GM19240 (cell line): ENCODE measurements around the gene RCAN2.
"Not testable (repeated sequence)": the region's sequence is repeated elsewhere in the genome, so short reads cannot be mapped to it uniquely, and the experiment has no call there.

Experiments
- DNase-seq: peaks from one replicate; pipeline ENCODE4 v3.0.0; 2011; ENCODE audit warnings: low spot score; ENCODE audit not compliant: insufficient read length

RCAN2 gene

DNA sequence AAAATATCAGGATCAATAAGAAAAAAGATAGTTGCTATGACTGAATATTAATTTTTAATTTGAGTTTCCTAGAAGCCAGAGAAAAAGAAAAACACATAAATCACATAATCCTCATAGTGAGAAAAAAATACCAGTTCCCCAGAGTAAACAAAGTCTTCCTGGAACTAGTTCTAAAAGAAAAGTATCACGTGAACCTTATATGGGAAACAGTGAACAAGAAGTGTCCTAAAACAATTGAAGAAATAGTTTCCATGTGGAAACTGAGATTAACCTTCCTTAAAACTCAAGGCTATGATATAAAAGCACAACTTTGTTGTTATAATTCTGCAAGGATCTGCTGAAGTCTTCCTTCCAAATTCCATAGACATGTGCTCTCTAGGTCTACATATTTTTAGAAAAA lies 50.6 kb downstream of the RCAN2 start:
- no peak for DNase-seq

DNA sequence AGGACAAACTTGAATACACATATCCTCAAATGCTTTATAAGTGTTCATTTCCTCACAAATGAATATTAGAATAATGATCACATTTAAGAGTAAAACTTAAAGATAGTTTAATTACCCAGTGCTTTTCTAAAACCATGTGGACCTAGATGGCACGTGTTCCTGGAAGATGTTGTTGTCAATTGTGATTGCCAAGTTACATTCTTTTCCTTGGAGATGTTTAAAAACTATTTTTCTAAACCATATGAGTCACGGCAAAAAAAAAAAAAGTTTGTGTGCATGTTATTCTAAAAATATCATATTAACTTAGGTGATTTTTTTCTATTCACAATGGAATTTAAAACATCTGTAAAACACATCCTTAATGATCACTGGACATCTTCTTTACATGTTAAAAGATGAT lies 51.1 kb downstream of the RCAN2 start:
- no peak for DNase-seq

DNA sequence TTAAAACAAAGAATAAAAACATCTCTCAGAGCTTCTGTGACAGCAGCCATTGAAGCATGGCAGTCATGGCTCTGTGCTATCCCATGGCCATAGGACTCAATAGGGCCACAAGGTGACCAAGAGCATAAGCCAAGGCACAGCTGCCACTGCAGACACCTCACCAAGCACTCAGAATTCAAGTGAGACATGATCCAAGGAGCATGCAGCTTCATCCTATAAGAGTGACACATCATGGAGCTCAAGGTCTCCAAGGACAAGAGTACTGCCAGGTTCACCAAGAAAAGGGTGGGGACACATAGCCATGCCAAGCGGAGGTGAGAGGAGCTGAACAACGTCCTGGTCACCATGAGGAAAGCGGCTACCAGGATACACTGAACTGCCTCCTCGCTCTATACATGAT lies 53.0 kb downstream of the RCAN2 start:
- DNase-seq = no peak

DNA sequence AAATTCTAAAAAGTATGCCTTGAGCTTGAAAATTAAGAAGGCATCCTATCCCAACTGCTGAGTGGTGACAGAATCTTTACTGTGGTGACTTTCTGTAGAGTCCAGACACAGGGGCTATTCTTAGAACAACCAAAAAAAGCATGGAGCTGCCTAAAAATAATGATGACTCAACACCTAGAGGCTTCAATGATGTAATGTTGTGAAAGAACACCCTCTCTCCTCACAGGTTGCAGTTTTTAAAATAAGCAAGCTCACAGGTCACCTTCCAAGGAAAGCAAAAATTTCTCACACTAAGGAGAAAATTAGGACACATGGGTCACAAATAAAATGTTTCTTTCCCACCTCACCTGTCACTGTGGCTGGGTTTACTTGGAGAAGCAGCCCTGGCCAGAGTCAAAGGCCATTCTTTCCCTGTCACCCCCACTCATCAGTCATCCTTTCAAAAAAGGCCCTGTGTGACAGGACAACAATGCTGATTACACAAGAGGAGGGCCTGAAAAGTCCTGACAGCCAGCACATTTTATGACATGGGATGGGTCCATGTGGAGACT lies 53.5 kb downstream of the RCAN2 start:
- DNase-seq = no peak

DNA sequence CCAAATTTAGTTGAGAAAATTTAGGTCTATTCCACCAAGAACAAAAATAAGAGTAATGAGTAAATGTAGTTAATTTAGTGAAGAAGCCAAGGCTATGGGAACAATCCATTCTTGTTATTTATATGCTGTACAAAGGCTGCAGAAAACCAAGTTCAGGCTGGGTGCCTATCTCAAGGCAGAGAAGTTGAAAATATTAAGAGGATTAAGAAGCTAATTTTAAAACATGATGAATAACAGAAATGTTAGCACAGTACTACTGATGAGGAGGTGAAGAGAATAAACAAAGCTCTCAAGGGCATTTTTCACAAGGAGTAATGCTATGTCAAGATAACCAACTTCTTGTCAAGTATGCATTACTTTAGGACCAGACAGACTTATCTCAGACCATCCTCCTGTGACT lies 68.6 kb downstream of the RCAN2 start:
- DNase-seq = no peak

DNA sequence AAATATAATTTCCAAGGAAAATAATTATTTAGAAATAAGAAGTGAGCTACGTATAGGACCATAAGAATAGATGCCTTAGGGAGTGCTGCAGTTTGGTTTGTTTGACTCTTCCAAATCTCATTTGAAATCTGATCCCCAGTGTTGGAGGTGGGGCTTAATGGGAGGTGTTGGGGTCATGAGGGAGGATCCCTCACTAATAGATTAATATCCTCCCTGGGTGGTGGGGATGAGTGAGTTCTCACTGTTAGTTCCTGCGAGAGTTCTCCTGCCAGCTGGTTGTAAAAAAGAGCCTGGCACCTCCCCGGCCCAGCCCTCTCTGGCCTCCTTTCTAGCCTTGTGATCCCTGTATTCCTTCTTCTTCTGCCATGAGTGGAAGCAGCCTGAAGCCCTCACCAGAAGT lies 69.3 kb downstream of the RCAN2 start:
- DNase-seq = no peak

DNA sequence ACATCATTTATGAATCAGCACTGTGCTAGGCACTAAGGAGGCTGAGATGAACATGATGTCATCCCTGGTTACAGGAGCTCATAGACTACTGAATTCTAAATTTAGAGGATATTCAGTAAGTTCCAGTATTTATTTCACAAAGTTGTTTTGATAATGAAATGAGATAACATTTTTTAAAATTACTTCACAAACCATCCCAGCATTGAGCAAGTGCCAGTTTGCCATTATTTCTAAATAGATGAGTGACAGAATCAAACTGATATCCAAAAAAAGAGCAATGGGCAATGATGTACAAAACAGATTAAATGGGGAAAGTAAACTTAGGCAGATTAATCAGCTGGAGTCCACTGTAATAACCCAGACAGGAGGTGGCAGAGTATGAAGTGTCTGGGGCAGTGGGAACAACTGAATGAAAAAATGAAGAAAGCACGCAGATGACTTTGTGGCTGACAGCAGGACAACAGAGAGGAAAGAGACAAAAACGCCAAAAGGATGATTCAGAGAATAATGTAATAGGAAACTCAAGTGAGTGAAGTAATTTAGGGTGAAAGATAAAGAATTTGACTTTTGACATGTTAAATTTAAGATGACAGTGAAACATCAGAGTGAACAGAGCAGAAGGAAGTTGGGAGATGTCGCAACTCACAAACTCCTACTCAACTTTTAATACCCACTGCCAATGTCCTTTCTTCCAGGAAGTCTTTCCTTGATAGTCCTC lies 70.2 kb downstream of the RCAN2 start:
- DNase-seq = no peak

DNA sequence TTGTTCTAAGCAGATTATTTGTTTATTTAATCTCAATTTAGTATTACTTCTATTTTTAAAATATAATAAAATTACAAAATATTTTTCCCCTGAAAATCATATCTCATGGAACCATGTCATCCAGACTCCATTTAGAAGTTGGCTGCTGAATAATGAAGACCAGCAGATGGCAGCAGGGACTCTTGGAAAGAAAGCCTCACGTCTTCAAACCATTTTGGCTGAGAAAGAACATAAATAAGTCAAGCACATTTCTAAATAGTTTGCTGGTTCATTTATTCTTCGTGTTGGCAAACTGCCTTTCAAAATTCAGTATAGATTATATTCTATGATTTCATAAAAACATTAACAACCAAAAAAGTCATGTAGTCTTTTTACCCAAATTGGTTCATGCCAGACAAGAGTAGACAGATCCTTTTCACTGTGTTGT lies 71.7 kb downstream of the RCAN2 start:
- DNase-seq = no peak

GRCh38 chr6:46414398-46414797 lies 76.9 kb downstream of the RCAN2 start:
- no peak for DNase-seq

- DNase-seq = no peak
These were observed 78.6 kb downstream of the RCAN2 start for GRCh38 chr6:46412662-46413061.

- DNase-seq = no peak
These were observed 79.6 kb downstream of the RCAN2 start for GRCh38 chr6:46411456-46412197.

DNA sequence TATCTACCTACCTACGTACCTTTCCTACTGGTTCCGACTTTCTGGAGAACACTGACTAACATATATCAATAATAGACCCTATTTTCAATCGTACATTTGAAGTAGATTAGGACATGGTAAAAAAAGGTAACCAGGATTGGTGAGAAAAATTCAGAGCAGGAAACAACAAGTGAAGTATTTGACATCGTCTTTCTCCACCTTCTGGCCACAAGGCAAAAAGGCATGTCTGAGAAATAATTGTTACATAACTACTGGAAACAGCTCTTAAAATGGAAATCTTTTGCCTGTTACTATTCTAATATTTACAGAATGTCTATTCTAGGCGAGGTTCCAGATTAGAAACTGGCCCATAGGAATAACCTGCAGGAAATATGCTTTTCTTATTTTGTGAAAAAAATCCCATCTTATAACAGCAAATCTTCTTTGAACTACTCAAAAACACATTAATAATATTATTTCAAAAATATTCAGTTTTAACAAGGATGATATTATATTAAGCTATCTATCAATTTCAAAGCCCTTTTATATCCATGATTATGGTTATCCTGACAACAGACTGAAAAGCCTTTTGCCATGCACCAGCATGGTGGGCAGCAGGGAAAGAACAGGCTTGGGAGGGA lies 80.8 kb downstream of the RCAN2 start:
- peak; percentile 14 for DNase-seq

DNA sequence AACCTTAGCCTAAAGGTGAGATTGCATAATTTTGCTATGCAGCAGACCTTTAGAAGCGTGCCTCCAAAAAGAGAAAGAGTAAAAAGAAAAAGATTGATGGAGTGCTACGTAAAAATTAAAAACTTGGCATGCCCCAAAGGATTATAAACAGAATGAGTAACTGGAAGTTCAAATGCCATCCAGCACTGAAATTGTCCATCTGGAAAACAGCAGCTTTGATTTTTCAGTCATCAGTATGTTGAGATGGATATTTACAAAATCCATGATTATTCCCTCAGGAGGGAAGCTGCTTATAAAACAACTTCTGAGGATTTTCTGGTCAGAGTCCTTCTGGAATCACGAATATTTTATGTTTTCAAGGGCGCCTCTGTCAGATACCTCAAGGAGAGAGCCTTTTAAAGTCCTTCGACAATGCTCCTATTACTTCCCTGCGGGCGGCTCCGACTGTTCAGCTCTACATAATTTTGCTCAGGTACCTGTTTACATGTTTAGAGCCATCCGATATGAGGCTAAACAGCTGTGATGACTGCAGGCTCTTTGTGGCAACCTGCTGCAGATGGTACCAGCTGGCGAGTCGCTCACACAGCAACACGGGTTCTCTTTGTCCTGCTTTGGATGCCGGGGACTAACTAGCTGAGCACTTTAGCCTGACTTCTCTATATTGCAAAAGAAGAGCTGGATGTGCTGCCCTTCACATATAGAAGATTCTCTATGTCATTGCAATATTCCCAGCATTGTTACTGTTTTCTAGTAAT lies 83.3 kb downstream of the RCAN2 start:
- DNase-seq = no peak

DNA sequence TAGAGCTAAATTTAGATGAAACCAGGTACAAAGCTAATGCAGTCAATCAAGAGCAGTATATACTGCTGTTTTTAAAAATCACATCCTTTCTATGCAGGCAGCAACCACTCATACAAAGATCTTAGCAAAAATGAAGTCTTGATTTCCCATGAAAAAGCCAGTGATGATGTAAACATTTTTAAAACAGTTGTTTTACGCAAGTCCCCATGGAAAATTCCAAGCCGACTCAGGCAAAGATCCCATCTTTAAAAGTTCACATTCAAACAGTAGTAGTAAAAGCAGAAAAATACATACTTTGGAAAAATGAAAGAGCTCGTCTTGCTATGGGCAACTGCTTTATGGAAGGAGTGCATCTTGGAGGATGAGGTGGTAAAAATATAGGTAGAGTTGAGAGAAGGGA lies 84.0 kb downstream of the RCAN2 start:
- DNase-seq = no peak

DNA sequence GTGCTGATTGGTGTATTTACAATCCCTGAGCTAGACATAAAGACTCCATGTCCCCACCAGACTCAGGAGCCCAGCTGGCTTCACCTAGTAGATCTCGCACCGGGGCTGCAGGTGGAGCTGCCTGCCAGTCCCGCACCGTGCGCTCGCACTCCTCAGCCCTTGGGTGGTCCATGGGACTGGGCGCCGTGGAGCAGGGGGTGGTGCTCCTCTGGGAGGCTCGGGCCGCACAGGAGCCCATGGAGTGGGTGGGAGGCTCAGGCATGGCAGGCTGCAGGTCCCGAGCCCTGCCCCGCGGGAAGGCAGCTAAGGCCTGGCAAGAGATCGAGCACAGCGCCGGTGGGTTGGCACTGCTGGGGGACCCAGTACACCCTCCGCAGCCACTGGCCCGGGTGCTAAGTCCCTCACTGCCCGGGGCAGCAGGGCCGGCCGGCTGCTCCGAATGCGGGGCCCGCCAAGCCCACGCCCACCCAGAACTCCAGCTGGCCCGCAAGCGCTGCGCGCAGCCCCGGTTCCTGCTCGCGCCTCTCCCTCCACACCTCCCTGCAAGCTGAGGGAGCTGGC lies 85.5 kb downstream of the RCAN2 start:
- DNase-seq = not testable (repeated sequence)

DNA sequence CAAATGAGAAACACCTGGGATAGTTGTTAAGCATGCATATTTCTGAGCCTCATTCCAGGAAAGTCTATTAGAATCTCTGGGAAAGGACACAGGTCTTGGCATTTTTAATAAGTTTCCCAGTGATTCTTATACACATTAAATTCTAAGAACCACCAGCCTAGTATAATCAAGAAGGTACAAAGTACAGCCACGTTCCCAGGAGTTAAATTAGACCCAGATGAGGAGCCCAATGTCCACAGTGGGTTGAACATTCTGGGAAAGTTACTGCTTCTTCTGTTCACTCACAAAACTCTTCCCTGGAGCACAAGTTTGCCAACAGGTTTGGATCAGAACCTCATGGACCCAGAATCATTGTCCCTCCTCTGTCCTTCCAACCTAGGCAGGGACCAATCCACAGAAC lies 90.4 kb downstream of the RCAN2 start:
- no peak for DNase-seq

- no peak for DNase-seq
These were observed 95.7 kb downstream of the RCAN2 start for GRCh38 chr6:46395530-46395929.

- no peak for DNase-seq
These were observed 97.3 kb downstream of the RCAN2 start for GRCh38 chr6:46393940-46394337.

DNA sequence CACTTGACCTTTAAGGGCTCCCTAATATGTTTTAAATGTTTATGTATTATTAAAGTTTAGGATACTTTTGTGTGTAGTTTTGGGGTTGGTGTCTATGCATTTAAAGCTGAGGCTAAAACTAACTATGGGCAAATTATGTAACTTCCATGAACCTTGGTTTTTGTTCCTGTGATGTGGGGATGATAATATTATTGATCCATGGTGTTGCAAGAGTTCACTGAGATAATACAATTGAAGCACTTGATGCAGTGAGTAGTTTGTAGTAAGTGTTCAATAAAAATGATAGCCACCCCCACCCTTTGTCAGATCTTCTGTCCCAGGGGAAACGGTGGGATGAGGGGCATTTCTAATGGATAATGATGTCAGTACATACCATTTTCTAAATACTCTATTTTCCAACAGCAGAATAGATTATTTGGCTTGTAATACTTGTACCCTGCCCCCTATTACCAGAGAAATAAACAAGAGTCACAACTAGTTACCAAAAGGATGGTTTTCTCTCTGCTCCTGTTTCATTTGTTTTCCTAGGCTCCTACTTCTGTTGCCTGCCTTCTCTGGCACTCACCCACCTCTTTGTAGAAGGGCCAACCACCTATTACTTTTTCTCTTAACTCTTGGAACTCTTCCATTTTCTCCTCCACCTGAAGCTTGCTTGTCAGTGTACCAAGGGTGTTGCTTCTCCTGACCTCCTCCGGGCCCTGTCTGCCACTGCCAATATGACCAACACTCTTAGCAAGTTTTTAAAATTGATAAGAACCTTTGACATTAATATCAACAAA lies 97.9 kb downstream of the RCAN2 start:
- DNase-seq = no peak

DNA sequence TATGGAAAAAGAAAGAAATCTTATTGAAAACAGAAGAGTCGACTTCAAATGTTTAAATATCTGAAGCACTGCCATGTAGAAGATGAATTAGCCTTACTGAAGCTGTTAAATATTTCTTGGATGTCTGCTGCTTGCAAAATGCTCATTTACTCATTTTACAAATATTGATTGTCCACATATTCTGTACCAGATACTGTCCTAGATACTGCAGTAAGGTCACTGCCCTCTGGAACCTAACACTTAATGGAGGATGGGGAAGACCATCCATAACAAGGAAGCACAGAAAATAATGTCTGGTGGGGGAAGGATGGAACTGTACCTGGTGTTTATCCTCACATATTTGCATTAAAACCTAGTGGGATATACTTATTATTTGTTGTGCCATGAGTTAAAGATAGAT lies 99.0 kb downstream of the RCAN2 start:
- DNase-seq = no peak
